Mesendoderm (in vitro differentiated cells): ENCODE data around the gene RNU1-4.
"Not testable (repeated sequence)": the region's sequence is repeated elsewhere in the genome, so short reads cannot be mapped to it uniquely, and the experiment has no call there.

ENCODE experiments used
- DNase-seq: peaks from one replicate; pipeline ENCODE4 v3.0.0; 2013
- H2AK5ac ChIP-seq: 2 replicates; pipeline ENCODE4 v1.6.1; 2013; ENCODE audit warnings: low read length, inconsistent platforms
- H2BK120ac ChIP-seq: 2 replicates; pipeline ENCODE4 v1.6.1; 2013; ENCODE audit warnings: low read depth, mild to moderate bottlenecking, low read length, moderate library complexity, mixed read lengths
- H2BK15ac ChIP-seq: replicated peaks from 2 replicates; pipeline ENCODE4 v1.6.1; 2013; ENCODE audit warnings: low read depth, mild to moderate bottlenecking, moderate library complexity
- H2BK5ac ChIP-seq: 2 replicates; pipeline ENCODE4 v1.6.1; 2013; ENCODE audit warnings: low read length, inconsistent platforms
- H3K18ac ChIP-seq: 2 replicates; pipeline ENCODE4 v1.6.1; 2013; ENCODE audit warnings: mild to moderate bottlenecking, low read length, mixed read lengths
- H3K23ac ChIP-seq: one replicate; pipeline ENCODE4 v1.6.1; 2013; ENCODE audit warnings: low read length
- H3K27ac ChIP-seq: 2 replicates; pipeline ENCODE4 v1.5.1; 2013; ENCODE audit warnings: low read depth, mild to moderate bottlenecking, inconsistent platforms, low read length, moderate library complexity
- H3K27me3 ChIP-seq: 2 replicates; pipeline ENCODE4 v1.6.1; 2013; ENCODE audit warnings: low read length, control low read depth, mild to moderate bottlenecking, inconsistent platforms; ENCODE audit not compliant: insufficient read depth, poor library complexity
- H3K36me3 ChIP-seq: 2 replicates; pipeline ENCODE4 v1.6.1; 2013; ENCODE audit warnings: low read length, inconsistent platforms; ENCODE audit not compliant: control insufficient read depth, insufficient read depth
- H3K4ac ChIP-seq: one replicate; pipeline ENCODE4 v1.6.1; 2013; ENCODE audit warnings: low read depth, mild to moderate bottlenecking, low read length, moderate library complexity
- H3K4me1 ChIP-seq: 2 replicates; pipeline ENCODE4 v1.6.1; 2013; ENCODE audit warnings: low read depth, low read length, inconsistent platforms; ENCODE audit not compliant: control insufficient read depth
- H3K4me2 ChIP-seq: 2 replicates; pipeline ENCODE4 v1.6.1; 2013; ENCODE audit warnings: low read length
- H3K4me3 ChIP-seq: 2 replicates; pipeline ENCODE4 v1.5.1; 2013; ENCODE audit warnings: mild to moderate bottlenecking, low read length
- H3K56ac ChIP-seq: one replicate; pipeline ENCODE4 v1.6.1; 2013; ENCODE audit warnings: low read length
- H3K79me1 ChIP-seq: 2 replicates; pipeline ENCODE4 v1.6.1; 2013; ENCODE audit warnings: low read length, inconsistent platforms
- H3K79me2 ChIP-seq: 2 replicates; pipeline ENCODE4 v1.6.1; 2013; ENCODE audit warnings: mild to moderate bottlenecking, low read length; ENCODE audit not compliant: control insufficient read depth, insufficient read depth
- H3K9ac ChIP-seq: 2 replicates; pipeline ENCODE4 v1.6.1; 2013; ENCODE audit warnings: low read length, inconsistent platforms
- H4K5ac ChIP-seq: one replicate; pipeline ENCODE4 v1.6.1; 2013; ENCODE audit warnings: low read length
- H4K8ac ChIP-seq: one replicate; pipeline ENCODE4 v1.6.1; 2013; ENCODE audit warnings: low read depth, mild to moderate bottlenecking, control low read depth, low read length, moderate library complexity
- WGBS: extraction: QIAGEN DNeasy Blood & Tissue Kit; methylation state at CpG from one replicate; pipeline ENCODE4 v1.1.7; 2013; ENCODE audit warnings: low lambda C conversion rate, missing lambda C conversion rate; ENCODE audit not compliant: insufficient coverage; ENCODE audit errors: extremely low coverage; 5-methylcytosine and 5-hydroxymethylcytosine counted together

The RNU1-4 gene

DNA sequence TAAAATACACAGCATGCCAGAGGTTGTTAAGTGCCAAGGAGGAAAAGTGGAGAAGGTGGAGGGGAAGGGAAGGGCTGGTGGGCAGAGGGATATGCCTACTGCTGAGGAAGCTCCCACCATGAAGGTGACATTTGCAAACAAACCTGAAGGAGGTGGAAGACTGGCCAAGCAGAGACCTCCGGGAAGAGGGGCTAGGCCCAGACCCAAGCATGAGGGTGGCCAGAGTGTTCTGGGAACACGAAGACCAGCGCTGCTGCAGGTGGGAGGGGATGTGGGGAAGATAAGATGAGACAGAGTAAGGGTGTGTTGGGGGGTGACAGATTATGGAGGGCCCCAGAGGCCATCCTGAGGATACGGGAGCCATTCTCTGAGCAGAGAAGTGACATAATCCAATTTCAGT lies 37.5 kb downstream of the RNU1-4 start:
- not testable (repeated sequence) for H3K79me2 ChIP-seq, H2BK120ac ChIP-seq, H3K79me1 ChIP-seq, H3K18ac ChIP-seq, H3K36me3 ChIP-seq, H3K56ac ChIP-seq, H2AK5ac ChIP-seq, H4K5ac ChIP-seq, H4K8ac ChIP-seq, H3K4me1 ChIP-seq, H3K4me3 ChIP-seq, H3K27ac ChIP-seq, H2BK5ac ChIP-seq, H2BK15ac ChIP-seq, H3K4me2 ChIP-seq, H3K9ac ChIP-seq, DNase-seq, H3K23ac ChIP-seq, H3K27me3 ChIP-seq, H3K4ac ChIP-seq
- WGBS, result no CpG with 5 or more reads among the region's 4 CpGs

- H3K4me3 ChIP-seq, H2BK120ac ChIP-seq, H3K36me3 ChIP-seq, H2BK5ac ChIP-seq, H3K18ac ChIP-seq, H4K5ac ChIP-seq, H3K56ac ChIP-seq, H2BK15ac ChIP-seq, H3K27me3 ChIP-seq, H3K27ac ChIP-seq, DNase-seq, H2AK5ac ChIP-seq, H3K4me1 ChIP-seq, H3K23ac ChIP-seq, H3K79me2 ChIP-seq, H4K8ac ChIP-seq, H3K9ac ChIP-seq, H3K4ac ChIP-seq, H3K4me2 ChIP-seq, H3K79me1 ChIP-seq: not testable (repeated sequence)
- WGBS, result no CpG with 5 or more reads among the region's 5 CpGs
These were observed 39.2 kb downstream of the RNU1-4 start for GRCh38 chr1:16779525-16779924.

DNA sequence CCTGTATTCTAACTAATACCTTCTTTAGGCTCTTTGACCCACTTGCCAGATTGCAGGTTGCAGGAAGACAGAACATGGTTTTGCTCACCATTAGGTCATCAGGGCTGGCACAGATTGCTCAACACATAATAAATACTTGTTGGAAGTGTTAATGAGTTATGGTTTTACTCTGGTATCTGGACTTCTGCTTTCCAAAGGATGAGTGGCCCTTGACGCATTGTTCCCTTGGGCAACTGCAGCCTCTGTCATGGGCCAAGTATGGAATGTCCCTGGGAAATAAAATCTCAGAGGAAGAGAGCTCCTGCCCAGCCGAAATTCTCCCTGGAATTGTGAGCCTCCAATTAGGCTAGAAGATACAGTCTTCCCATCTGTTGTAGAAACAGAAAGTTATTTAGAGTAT lies 40.7 kb downstream of the RNU1-4 start:
- not testable (repeated sequence) for DNase-seq, H4K5ac ChIP-seq, H3K4me1 ChIP-seq, H3K36me3 ChIP-seq, H2BK120ac ChIP-seq, H3K9ac ChIP-seq, H3K4me3 ChIP-seq, H2BK5ac ChIP-seq, H3K79me1 ChIP-seq, H3K27ac ChIP-seq, H3K4ac ChIP-seq, H3K79me2 ChIP-seq, H2BK15ac ChIP-seq, H3K56ac ChIP-seq, H4K8ac ChIP-seq, H3K4me2 ChIP-seq, H3K18ac ChIP-seq, H3K27me3 ChIP-seq, H2AK5ac ChIP-seq, H3K23ac ChIP-seq
- no CpG with 5 or more reads among the region's 2 CpGs for WGBS

- not testable (repeated sequence) for H4K8ac ChIP-seq, H3K56ac ChIP-seq, H3K36me3 ChIP-seq, H3K4me1 ChIP-seq, H2BK5ac ChIP-seq, H2BK15ac ChIP-seq, H2AK5ac ChIP-seq, H2BK120ac ChIP-seq, H4K5ac ChIP-seq, H3K79me2 ChIP-seq, H3K27me3 ChIP-seq, H3K4me3 ChIP-seq, H3K4me2 ChIP-seq, H3K18ac ChIP-seq, H3K23ac ChIP-seq, DNase-seq, H3K27ac ChIP-seq, H3K79me1 ChIP-seq, H3K9ac ChIP-seq, H3K4ac ChIP-seq
- WGBS, result no CpG with 5 or more reads among the region's 5 CpGs
These were observed 41.3 kb downstream of the RNU1-4 start for GRCh38 chr1:16781625-16782024.

DNA sequence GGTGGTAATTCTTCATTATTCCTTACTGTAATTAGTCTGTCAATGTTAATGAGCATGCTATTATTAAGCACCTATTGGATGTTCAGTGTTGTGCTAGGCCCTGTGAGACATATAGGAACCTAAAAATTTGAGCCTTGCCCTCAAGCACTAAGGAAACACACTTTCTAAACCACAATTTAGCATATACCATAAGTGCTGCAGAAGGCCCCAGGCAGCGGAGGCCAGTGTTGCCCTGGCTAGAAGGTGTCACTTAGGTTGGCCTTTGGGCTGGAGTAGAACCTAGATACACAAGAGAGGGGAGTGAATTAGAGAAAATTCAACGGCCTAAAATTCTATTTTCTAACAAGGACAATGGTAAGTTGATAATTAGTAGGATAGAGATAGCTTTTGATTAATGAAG lies 44.6 kb downstream of the RNU1-4 start:
- H3K9ac ChIP-seq, H4K5ac ChIP-seq, H2BK5ac ChIP-seq, H3K56ac ChIP-seq, H3K27me3 ChIP-seq, H3K79me1 ChIP-seq, H3K79me2 ChIP-seq, H2AK5ac ChIP-seq, H3K4me1 ChIP-seq, H2BK15ac ChIP-seq, H4K8ac ChIP-seq, H2BK120ac ChIP-seq, H3K4me3 ChIP-seq, DNase-seq, H3K4ac ChIP-seq, H3K4me2 ChIP-seq, H3K23ac ChIP-seq, H3K27ac ChIP-seq, H3K36me3 ChIP-seq, H3K18ac ChIP-seq: not testable (repeated sequence)
- no CpG with 5 or more reads among the region's 2 CpGs for WGBS

DNA sequence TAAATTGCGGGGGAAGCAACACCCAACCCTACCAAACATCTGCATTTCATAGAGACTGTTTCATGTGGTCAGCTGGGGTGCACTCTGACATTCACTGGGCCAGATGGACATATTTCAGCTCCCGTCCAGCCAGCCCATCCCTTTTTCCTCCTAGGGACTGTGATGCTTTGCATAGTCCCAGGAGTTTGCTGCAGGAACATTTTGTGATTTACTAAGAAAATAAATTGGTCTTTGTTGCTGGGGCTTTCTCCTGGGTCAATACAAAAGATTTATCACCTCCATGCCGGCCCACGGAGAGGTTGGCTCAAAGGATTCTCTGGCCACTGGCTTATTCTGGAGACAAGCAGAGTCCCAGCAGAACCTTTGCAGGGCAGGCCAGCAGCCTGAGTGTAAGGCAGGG lies 46.0 kb downstream of the RNU1-4 start:
- not testable (repeated sequence) for H3K27me3 ChIP-seq, H3K4ac ChIP-seq, H3K79me2 ChIP-seq, H4K5ac ChIP-seq, H3K4me3 ChIP-seq, DNase-seq, H3K23ac ChIP-seq, H3K56ac ChIP-seq, H2BK15ac ChIP-seq, H3K18ac ChIP-seq, H2AK5ac ChIP-seq, H4K8ac ChIP-seq, H3K4me2 ChIP-seq, H3K27ac ChIP-seq, H3K79me1 ChIP-seq, H3K36me3 ChIP-seq, H3K4me1 ChIP-seq, H3K9ac ChIP-seq, H2BK120ac ChIP-seq, H2BK5ac ChIP-seq
- no CpG with 5 or more reads among the region's 4 CpGs for WGBS
